ENCODE results near the gene MYORG. TPM values are rescaled to one million over a fixed set of nuclear protein-coding genes. Genes with fewer than 3 reads are reported as not detected.
A peak's percentile ranks its signal among the peaks of the same experiment; 100 is the strongest.

The MYORG gene
- 10 to 100 TPM in 4 of 5 donors, 1 to 10 TPM in 1; 9.5 to 31.3 (median 19.6) TPM for total RNA-seq
- 1 to 10 TPM in 2 of 3 donors, under 1 TPM in 1; 0.76 to 9.0 (median 3.9) TPM for polyA plus RNA-seq
- long read RNA-seq, donor 1, full-length matches to known transcripts = 5 of 5 reads
- long read RNA-seq, donor 1, partial matches to known transcripts = 0 of 5 reads
- long read RNA-seq, donor 1, other reads (novel, unspliced or antisense) = 0 of 5 reads
- long read RNA-seq, donor 2, full-length matches to known transcripts = 5 of 5 reads
- long read RNA-seq, donor 2, partial matches to known transcripts = 0 of 5 reads
- long read RNA-seq, donor 2, other reads (novel, unspliced or antisense) = 0 of 5 reads
- long read RNA-seq, donor 3, full-length matches to known transcripts = 1 of 1 reads
- long read RNA-seq, donor 3, partial matches to known transcripts = 0 of 1 reads
- long read RNA-seq, donor 3, other reads (novel, unspliced or antisense) = 0 of 1 reads
- long read RNA-seq, donor 4 = 0 reads
- long read RNA-seq, donor 5, full-length matches to known transcripts = 5 of 5 reads
- long read RNA-seq, donor 5, partial matches to known transcripts = 0 of 5 reads
- long read RNA-seq, donor 5, other reads (novel, unspliced or antisense) = 0 of 5 reads
- long read RNA-seq, donor 6, full-length matches to known transcripts = 10 of 10 reads
- long read RNA-seq, donor 6, partial matches to known transcripts = 0 of 10 reads
- long read RNA-seq, donor 6, other reads (novel, unspliced or antisense) = 0 of 10 reads
- long read RNA-seq, donor 7, full-length matches to known transcripts = 4 of 4 reads
- long read RNA-seq, donor 7, partial matches to known transcripts = 0 of 4 reads
- long read RNA-seq, donor 7, other reads (novel, unspliced or antisense) = 0 of 4 reads
- long read RNA-seq, donor 8, full-length matches to known transcripts = 4 of 4 reads
- long read RNA-seq, donor 8, partial matches to known transcripts = 0 of 4 reads
- long read RNA-seq, donor 8, other reads (novel, unspliced or antisense) = 0 of 4 reads
- long read RNA-seq, donor 9, full-length matches to known transcripts = 1 of 1 reads
- long read RNA-seq, donor 9, partial matches to known transcripts = 0 of 1 reads
- long read RNA-seq, donor 9, other reads (novel, unspliced or antisense) = 0 of 1 reads
- long read RNA-seq, donor 10, full-length matches to known transcripts = 3 of 3 reads
- long read RNA-seq, donor 10, partial matches to known transcripts = 0 of 3 reads
- long read RNA-seq, donor 10, other reads (novel, unspliced or antisense) = 0 of 3 reads

GRCh38 chr9:34376596-34377403, at the start of gene MYORG:
Gene MYORG, minus strand, starts transcription at chr9:34376898. Its CDS starts 3,955 bp downstream, at chr9:34372943.
- WGBS, 5 donors = 0 to 2% (median 1%) methylated on average over 29 to 54 of the region's 54 CpGs
- Histone ChIP-seq H3K27ac (peak within 1 kb of the TSS; percentile 85 to 93 (median 90)), H3K27me3 (peaks cover 0 to 5% (median 0%) of the 10 kb centered on the region in 3 donors), H3K36me3 (peaks cover 5 to 14% (median 9%) of the 10 kb centered on the region in 4 donors), H3K4me1 (peaks cover 48 to 73% (median 63%) of the 10 kb centered on the region in 4 donors), H3K4me3 (peak within 1 kb of the TSS; percentile 73 to 83 (median 80)), H3K9me3 (no peaks in the 10 kb centered on the region)
- TF ChIP-seq CTCF (IDR thresholded peaks at IDR 0.05) (no peak), POLR2AphosphoS5 (IDR thresholded peaks at IDR 0.05) (peak; percentile 61 to 91 (median 84)), POLR2A (IDR thresholded peaks at IDR 0.05) (peak in 2 of 4 donors; percentile 74 to 78)
- peak; percentile 98 for DNase-seq
- intact Hi-C loops (cut with DNase I; ENCODE audit: low total_unique reads) = loop anchor here (10.0 kb wide), 1 partner anchor 192 kb away; no protein-coding TSS in a partner anchor

GRCh38 chr9:34419716-34420504, 43.2 kb upstream of the MYORG start:
- Histone ChIP-seq H3K36me3 (no peaks in the 10 kb centered on the region), H3K27me3 (no peaks in the 10 kb centered on the region), H3K9me3 (no peaks in the 10 kb centered on the region), H3K27ac (no peak overlapping the region), H3K4me1 (no peaks in the 10 kb centered on the region), H3K4me3 (no peak overlapping the region)
- TF ChIP-seq POLR2A (IDR thresholded peaks at IDR 0.05) (no peak), CTCF (IDR thresholded peaks at IDR 0.05) (no peak), EP300 (IDR thresholded peaks at IDR 0.05) (no peak), POLR2AphosphoS5 (IDR thresholded peaks at IDR 0.05) (no peak)
- 59 to 71% (median 62%) methylated on average over 4 of the region's 4 CpGs for WGBS, 5 donors
- no peak for DNase-seq
- intact Hi-C loops (cut with DNase I; ENCODE audit: low total_unique reads) = no loop called here

- no peak for DNase-seq
- H3K4me3 ChIP-seq = no peak overlapping the region
- no peak for TF ChIP-seq POLR2A (IDR thresholded peaks at IDR 0.05)
- no peak for TF ChIP-seq EP300 (IDR thresholded peaks at IDR 0.05)
- no peak for TF ChIP-seq POLR2AphosphoS5 (IDR thresholded peaks at IDR 0.05)
- TF ChIP-seq CTCF (IDR thresholded peaks at IDR 0.05) = no peak
- WGBS, 5 donors = 77 to 95% (median 87%) methylated on average over 3 of the region's 3 CpGs
- no peak overlapping the region for H3K27ac ChIP-seq
- no peaks in the 10 kb centered on the region for H3K27me3 ChIP-seq
- H3K4me1 ChIP-seq = no peaks in the 10 kb centered on the region
- no peaks in the 10 kb centered on the region for H3K9me3 ChIP-seq
- intact Hi-C loops (cut with DNase I; ENCODE audit: low total_unique reads) = no loop called here
- H3K36me3 ChIP-seq = no peaks in the 10 kb centered on the region
Measured at GRCh38 chr9:34417734-34418133, 41.0 kb upstream of the MYORG start.

Data from stomach (tissue), 19 donors.